ENCODE results near the gene TENT4B. TPM values are rescaled to one million over a fixed set of nuclear protein-coding genes. Genes with fewer than 3 reads are reported as not detected.

Gene TENT4B
- total RNA-seq = 10 to 100 TPM; 14.8 to 14.9 TPM
- polyA plus RNA-seq (ENCODE audit: insufficient read length in 6 of 6) = 10 to 100 TPM; 15.4 to 19.0 (median 16.5) TPM
- long read RNA-seq, donor 1, partial matches to known transcripts = 6 of 6 reads
- long read RNA-seq, donor 1, other reads (novel, unspliced or antisense) = 0 of 6 reads
- long read RNA-seq, donor 2 = 0 reads
- long read RNA-seq, donor 3, full-length matches to known transcripts = 2 of 2 reads
- long read RNA-seq, donor 3, partial matches to known transcripts = 0 of 2 reads
- long read RNA-seq, donor 3, other reads (novel, unspliced or antisense) = 0 of 2 reads
- long read RNA-seq, donor 4, partial matches to known transcripts = 1 of 1 reads
- long read RNA-seq, donor 4, other reads (novel, unspliced or antisense) = 0 of 1 reads
- long read RNA-seq, donor 5 = 0 reads
- long read RNA-seq, donor 6 = 0 reads
- long read RNA-seq, donor 7 = 0 reads
- long read RNA-seq, donor 8 = 0 reads
- long read RNA-seq, donor 9 = 0 reads
- long read RNA-seq, donor 10, partial matches to known transcripts = 3 of 4 reads
- long read RNA-seq, donor 10, other reads (novel, unspliced or antisense) = 1 of 4 reads
- long read RNA-seq, donor 11 = 0 reads
- long read RNA-seq, donor 12 = 0 reads

GRCh38 chr16:50152807-50153595 lies at the start of gene TENT4B:
TENT4B (plus strand) TSS chr16:50153306; CDS start chr16:50153622, 316 bp downstream.
- Histone ChIP-seq H3K9me3 (no peaks in the 10 kb centered on the region), H3K36me3 (no peaks in the 10 kb centered on the region), H3K4me1 (peaks cover 18 to 40% of the 10 kb centered on the region in 2 donors), H3K27me3 (no peaks in the 10 kb centered on the region), H3K27ac (peak within 1 kb of the TSS; percentile 94 to 97), H3K4me3 (peak within 1 kb of the TSS; percentile 80 to 90)
- DNase-seq = peak; percentile 90 to 97 (median 93)
- intact Hi-C loops (cut with DNase I) = loop anchor here in 1 of 2 donors (5.0 kb wide), 1 partner anchor 54 kb away; no protein-coding TSS in a partner anchor
- TF ChIP-seq, protein P1, sequence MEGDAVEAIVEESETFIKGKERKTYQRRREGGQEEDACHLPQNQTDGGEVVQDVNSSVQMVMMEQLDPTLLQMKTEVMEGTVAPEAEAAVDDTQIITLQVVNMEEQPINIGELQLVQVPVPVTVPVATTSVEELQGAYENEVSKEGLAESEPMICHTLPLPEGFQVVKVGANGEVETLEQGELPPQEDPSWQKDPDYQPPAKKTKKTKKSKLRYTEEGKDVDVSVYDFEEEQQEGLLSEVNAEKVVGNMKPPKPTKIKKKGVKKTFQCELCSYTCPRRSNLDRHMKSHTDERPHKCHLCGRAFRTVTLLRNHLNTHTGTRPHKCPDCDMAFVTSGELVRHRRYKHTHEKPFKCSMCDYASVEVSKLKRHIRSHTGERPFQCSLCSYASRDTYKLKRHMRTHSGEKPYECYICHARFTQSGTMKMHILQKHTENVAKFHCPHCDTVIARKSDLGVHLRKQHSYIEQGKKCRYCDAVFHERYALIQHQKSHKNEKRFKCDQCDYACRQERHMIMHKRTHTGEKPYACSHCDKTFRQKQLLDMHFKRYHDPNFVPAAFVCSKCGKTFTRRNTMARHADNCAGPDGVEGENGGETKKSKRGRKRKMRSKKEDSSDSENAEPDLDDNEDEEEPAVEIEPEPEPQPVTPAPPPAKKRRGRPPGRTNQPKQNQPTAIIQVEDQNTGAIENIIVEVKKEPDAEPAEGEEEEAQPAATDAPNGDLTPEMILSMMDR (IDR thresholded peaks at IDR 0.05) = no peak
- peak; percentile 92 for ATAC-seq

DNA sequence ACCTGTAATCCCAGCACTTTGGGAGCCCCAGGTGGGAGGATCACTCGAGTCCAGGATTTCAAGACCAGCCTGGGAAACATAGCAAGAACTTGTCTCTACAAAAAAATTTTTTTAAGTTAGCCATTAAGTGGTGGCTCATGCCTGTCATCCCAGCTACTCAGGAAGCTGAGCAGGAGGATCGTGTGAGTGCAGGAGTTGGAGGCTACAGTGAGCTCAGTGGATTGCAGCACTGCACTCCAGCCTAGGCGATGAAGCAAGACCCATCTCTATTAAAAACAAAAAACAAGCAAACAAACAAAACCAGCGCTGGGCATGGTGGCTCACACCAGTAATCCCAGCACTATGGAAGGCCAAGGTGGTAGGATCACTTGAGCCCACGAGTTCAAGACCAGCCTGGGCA lies 49.3 kb upstream of the TENT4B start:
- ATAC-seq = no peak
- intact Hi-C loops (cut with DNase I) = no loop called here
- H3K27me3 ChIP-seq = no peaks in the 10 kb centered on the region
- no peak overlapping the region for H3K4me3 ChIP-seq
- peaks cover 0 to 86% of the 10 kb centered on the region in 2 donors for H3K36me3 ChIP-seq
- TF ChIP-seq, protein P1 (IDR thresholded peaks at IDR 0.05) = no peak
- DNase-seq = no peak
- H3K27ac ChIP-seq = no peak overlapping the region
- no peaks in the 10 kb centered on the region for H3K9me3 ChIP-seq
- no peaks in the 10 kb centered on the region for H3K4me1 ChIP-seq

- Histone ChIP-seq H3K9me3 (no peaks in the 10 kb centered on the region), H3K27ac (no peak overlapping the region), H3K4me1 (no peaks in the 10 kb centered on the region), H3K4me3 (no peak overlapping the region), H3K36me3 (no peaks in the 10 kb centered on the region), H3K27me3 (no peaks in the 10 kb centered on the region)
- intact Hi-C loops (cut with DNase I) = no loop called here
- TF ChIP-seq, protein P1 (IDR thresholded peaks at IDR 0.05) = no peak
- ATAC-seq (no peak), DNase-seq (no peak)
These were observed 38.6 kb upstream of the TENT4B start for GRCh38 chr16:50114357-50115129.

DNA sequence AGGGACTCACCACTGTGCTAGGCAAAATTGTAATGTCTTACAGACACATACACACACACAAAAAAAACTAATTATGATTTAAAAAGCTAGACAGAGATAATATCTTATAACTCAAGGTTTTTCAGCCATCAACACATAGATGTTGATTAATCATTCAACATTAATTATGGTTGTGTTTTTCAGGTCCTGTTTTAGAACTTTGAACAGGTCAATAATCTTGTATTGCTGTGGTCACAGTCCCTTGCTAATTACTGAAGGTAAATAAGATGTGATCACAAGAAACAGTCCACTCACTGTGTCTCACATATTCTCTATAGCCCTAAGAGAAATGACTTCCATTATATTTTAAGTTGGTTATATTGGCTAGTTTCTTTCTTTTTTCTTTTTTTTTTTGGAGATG lies 32.4 kb upstream of the TENT4B start:
- H3K4me3 ChIP-seq = no peak overlapping the region
- H3K36me3 ChIP-seq = no peaks in the 10 kb centered on the region
- ATAC-seq = no peak
- H3K27ac ChIP-seq = no peak overlapping the region
- H3K4me1 ChIP-seq = no peaks in the 10 kb centered on the region
- TF ChIP-seq, protein P1 (IDR thresholded peaks at IDR 0.05) = no peak
- no peaks in the 10 kb centered on the region for H3K27me3 ChIP-seq
- DNase-seq = no peak
- no peaks in the 10 kb centered on the region for H3K9me3 ChIP-seq
- intact Hi-C loops (cut with DNase I) = no loop called here

All from left lung (tissue), 14 donors.